ENCODE measurements around the gene DNTTIP2. TPM values are rescaled to one million over a fixed set of nuclear protein-coding genes. Genes with fewer than 3 reads are reported as not detected.

The DNTTIP2 gene
- total RNA-seq, 1 donor = 23.5 TPM

GRCh38 chr1:93848350-93848883 is 30.6 kb downstream of the DNTTIP2 start:
- H3K4me3 ChIP-seq (ENCODE audit: insufficient read depth, low read length) = peak overlapping the region; percentile 82
- no peak for TF ChIP-seq CTCF (IDR thresholded peaks at IDR 0.05; ENCODE audit: extremely low read depth, low read depth, low read length)
- peak overlapping the region; percentile 97 for H3K27ac ChIP-seq (ENCODE audit: low read depth, low read length)
- H3K79me2 ChIP-seq (ENCODE audit: insufficient read depth, low read length) = no peaks in the 10 kb centered on the region
- H3K4me1 ChIP-seq (ENCODE audit: insufficient read depth, low read length) = peaks cover 25% of the 10 kb centered on the region
- peak; percentile 53 for DNase-seq (ENCODE audit: insufficient read length, low spot score, missing footprints)
- H3K9me3 ChIP-seq (ENCODE audit: low read depth, low read length) = no peaks in the 10 kb centered on the region
- H4K20me1 ChIP-seq (ENCODE audit: insufficient read depth, low read length) = no peaks in the 10 kb centered on the region
- no peaks in the 10 kb centered on the region for H3K36me3 ChIP-seq (ENCODE audit: insufficient read depth, low read length)
- H3K4me2 ChIP-seq (ENCODE audit: insufficient read depth, low read length) = peak overlapping the region; percentile 96
- H3K27me3 ChIP-seq (ENCODE audit: insufficient read depth, low read length) = no peaks in the 10 kb centered on the region
- H2AFZ ChIP-seq (ENCODE audit: low read length) = peak overlapping the region; percentile 95

- H3K27me3 ChIP-seq (ENCODE audit: insufficient read depth, low read length) = no peaks in the 10 kb centered on the region
- peak; percentile 92 for DNase-seq (ENCODE audit: insufficient read length, low spot score, missing footprints)
- no peak for TF ChIP-seq CTCF (IDR thresholded peaks at IDR 0.05; ENCODE audit: extremely low read depth, low read depth, low read length)
Observed at GRCh38 chr1:93847811-93848288, 31.2 kb downstream of the DNTTIP2 start.

GRCh38 chr1:93846992-93847810 is 31.8 kb downstream of the DNTTIP2 start:
- Histone ChIP-seq H3K27me3 (ENCODE audit: insufficient read depth, low read length) (no peaks in the 10 kb centered on the region), H3K4me3 (ENCODE audit: insufficient read depth, low read length) (peak overlapping the region; percentile 82), H3K4me2 (ENCODE audit: insufficient read depth, low read length) (peak overlapping the region; percentile 96), H3K36me3 (ENCODE audit: insufficient read depth, low read length) (no peaks in the 10 kb centered on the region), H3K27ac (ENCODE audit: low read depth, low read length) (peak overlapping the region; percentile 97), H4K20me1 (ENCODE audit: insufficient read depth, low read length) (no peaks in the 10 kb centered on the region), H3K4me1 (ENCODE audit: insufficient read depth, low read length) (peaks cover 37% of the 10 kb centered on the region), H3K79me2 (ENCODE audit: insufficient read depth, low read length) (no peaks in the 10 kb centered on the region), H3K9me3 (ENCODE audit: low read depth, low read length) (no peaks in the 10 kb centered on the region), H2AFZ (ENCODE audit: low read length) (peak overlapping the region; percentile 95)
- DNase-seq (ENCODE audit: insufficient read length, low spot score, missing footprints) = peak; percentile 93
- TF ChIP-seq CTCF (IDR thresholded peaks at IDR 0.05; ENCODE audit: extremely low read depth, low read depth, low read length) = no peak

More at GRCh38 chr1:93847811-93848288, 31.2 kb downstream of the DNTTIP2 start:
- Histone ChIP-seq H3K36me3 (ENCODE audit: insufficient read depth, low read length) (no peaks in the 10 kb centered on the region), H3K4me3 (ENCODE audit: insufficient read depth, low read length) (peak overlapping the region; percentile 82), H3K4me1 (ENCODE audit: insufficient read depth, low read length) (peaks cover 31% of the 10 kb centered on the region), H3K79me2 (ENCODE audit: insufficient read depth, low read length) (no peaks in the 10 kb centered on the region), H4K20me1 (ENCODE audit: insufficient read depth, low read length) (no peaks in the 10 kb centered on the region), H3K27ac (ENCODE audit: low read depth, low read length) (peak overlapping the region; percentile 97), H2AFZ (ENCODE audit: low read length) (peak overlapping the region; percentile 95), H3K4me2 (ENCODE audit: insufficient read depth, low read length) (peak overlapping the region; percentile 96), H3K9me3 (ENCODE audit: low read depth, low read length) (no peaks in the 10 kb centered on the region)

Data from osteoblast (primary cell).